Kidney capillary endothelial cell (primary cell): ENCODE results near the gene MPP4.

Experiments used
- DNase-seq: peaks from one replicate; pipeline ENCODE4 v3.0.0-alpha.2; 2018; ENCODE audit warnings: low spot score

MPP4 gene, protein sequence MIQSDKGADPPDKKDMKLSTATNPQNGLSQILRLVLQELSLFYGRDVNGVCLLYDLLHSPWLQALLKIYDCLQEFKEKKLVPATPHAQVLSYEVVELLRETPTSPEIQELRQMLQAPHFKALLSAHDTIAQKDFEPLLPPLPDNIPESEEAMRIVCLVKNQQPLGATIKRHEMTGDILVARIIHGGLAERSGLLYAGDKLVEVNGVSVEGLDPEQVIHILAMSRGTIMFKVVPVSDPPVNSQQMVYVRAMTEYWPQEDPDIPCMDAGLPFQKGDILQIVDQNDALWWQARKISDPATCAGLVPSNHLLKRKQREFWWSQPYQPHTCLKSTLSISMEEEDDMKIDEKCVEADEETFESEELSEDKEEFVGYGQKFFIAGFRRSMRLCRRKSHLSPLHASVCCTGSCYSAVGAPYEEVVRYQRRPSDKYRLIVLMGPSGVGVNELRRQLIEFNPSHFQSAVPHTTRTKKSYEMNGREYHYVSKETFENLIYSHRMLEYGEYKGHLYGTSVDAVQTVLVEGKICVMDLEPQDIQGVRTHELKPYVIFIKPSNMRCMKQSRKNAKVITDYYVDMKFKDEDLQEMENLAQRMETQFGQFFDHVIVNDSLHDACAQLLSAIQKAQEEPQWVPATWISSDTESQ

DNA sequence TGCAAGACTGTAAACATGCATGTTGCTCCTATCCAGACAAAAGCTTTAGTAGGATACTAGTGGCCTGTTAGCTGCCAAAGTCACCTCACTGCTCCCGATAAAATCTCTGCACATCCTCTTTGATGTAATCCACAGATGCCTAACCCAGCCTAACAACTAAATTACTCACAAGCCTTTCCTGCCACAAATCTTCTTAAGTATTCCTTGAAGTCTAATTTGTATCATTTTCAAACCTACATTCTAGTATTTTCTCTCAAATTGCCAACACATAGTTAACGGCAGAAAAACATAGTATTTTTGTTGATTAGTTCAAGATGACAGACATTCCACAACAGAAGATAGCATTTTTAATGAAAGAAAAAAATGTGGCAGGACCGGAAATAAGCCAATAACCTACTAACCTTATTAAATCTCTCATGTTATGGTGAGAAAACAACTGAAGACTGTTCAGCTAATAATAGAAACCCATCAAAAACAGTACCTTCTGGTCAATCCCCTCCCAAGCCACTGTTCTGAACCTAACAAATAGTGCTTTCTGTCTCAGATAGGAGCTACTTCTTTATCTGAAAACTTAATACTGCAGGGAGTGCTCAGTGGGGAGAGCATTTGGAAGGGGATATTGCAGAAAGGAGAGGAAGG, at the start of gene MPP4:
TSS of gene MPP4 (minus strand) at position 57 of the 639 bp plus-strand sequence. CDS start 4,690 bp downstream, outside the sequence.
- DNase-seq: peak; percentile 79

DNA sequence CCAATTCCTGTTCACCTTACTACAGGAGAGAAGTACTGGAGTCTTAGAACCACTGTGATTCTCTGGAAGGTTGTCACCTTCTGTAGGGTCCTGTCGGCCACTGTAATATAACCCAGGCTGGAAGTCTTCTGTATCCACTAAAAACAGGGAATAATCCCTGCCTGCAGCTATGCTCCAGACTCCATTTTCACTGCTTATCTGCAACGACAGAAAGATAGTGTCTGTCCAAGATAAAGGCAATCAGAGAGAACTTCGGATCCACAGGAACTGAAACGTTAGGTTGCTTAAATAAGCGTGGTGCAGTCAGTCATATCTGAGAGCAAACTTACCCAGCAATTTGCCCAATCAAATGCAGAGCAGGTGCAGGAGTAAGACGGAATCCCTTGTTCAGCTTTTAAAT, 48.1 kb upstream of the MPP4 start:
- DNase-seq: no peak

DNA sequence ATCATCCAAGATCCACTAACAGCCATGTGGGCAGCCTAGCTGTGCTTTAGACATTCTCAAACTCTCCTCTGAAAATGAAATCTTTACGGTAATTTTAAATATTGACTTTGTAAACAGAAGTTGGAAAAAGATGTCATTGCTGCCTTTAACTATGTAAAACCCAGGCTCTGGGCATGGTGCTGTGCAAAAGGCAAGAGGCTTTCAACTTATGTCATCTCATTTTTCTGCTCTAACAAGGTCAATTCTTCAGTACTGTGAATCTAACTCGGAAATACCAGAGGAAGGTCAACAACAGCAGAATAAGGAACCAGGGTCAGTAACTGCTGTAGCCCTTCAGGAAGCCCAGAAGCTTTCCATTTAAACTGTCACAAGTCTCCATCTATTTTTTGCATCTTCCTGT, 37.0 kb upstream of the MPP4 start:
- peak; percentile 4 for DNase-seq

DNA sequence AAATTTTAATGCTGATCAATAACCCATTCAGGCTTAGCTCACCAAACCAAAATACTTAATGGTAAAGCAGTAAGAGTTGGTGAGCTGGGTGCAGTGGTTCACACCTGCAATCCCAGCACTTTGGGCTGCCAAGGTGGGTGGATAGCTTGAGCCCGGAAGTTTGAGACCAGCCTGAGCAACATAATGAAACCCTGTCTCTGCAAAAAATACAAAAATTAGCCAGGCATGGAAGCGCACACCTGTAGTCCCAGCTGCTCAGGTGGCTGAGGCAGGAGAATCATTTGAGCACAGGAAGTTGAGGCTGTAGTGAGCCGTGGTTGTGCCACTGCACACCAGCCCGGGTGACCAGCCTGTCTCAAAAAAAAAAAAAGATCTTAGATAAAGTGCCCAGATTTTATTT, 35.7 kb upstream of the MPP4 start:
- DNase-seq: no peak

DNA sequence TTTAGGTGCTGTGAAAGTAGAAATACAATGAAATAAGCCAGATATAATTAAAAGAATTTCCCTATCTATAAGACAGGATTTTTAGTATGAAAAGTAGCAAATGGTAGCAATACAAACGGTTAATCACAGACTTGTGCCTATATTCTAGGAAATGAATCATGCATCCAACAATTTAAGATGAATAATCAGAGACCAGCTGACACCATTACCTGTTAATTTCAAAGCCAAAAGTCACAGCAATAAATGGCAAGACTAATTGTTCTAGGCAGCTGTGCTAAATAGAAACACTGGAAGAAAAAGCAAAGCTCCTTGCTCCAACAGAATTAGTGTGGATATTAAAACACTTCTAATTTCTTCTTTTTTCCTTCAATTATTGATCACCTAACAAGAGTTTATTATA, 35.1 kb upstream of the MPP4 start:
- peak; percentile 58 for DNase-seq

DNA sequence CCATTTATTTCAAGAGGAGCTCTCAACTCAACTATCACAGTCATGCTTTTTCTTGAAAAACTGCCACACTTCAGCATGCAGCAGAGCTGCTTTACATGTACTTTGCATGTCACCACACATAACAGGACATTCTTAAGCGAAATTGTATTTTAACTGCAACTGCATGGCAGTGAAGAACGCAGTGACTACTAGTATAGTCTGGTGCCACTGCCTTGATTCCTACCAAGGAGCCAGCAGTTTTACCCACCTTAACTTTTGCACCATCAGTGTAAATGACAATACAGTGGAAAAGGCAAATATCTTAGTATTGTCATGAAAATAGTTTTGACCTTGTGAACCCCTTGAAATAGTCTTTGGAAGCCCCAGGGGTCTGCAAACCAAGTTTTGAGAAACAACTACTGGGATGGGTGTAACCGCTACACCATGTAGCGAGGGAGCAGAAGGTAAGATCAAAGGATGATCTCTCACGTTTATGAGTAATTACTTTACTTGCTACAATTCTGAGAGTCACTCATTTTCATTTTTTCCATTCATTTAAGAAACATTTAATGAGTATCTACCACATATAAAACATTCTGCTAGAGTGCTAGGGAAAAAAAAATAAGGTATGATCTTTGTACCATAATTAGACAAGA, 32.3 kb upstream of the MPP4 start:
- no peak for DNase-seq

DNA sequence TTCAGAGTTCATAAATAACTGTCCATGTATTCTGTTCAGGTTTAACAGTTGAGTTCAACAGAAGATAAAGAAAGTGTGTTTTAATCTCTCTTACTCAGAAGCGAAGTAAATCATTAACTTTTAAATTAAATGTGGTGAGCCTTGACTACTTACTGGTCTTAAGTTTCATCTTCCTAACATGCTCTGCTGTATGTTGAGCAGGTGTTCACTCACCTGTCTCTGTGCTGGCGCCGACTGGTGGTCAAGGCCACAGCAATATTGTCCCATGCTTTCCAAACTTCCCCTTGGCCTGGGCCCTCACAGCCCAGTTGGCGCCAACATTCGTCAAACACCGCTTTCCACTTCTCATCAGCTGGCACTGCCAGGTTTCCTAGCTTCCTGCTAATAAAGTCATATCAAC, 17.0 kb upstream of the MPP4 start:
- no peak for DNase-seq

DNA sequence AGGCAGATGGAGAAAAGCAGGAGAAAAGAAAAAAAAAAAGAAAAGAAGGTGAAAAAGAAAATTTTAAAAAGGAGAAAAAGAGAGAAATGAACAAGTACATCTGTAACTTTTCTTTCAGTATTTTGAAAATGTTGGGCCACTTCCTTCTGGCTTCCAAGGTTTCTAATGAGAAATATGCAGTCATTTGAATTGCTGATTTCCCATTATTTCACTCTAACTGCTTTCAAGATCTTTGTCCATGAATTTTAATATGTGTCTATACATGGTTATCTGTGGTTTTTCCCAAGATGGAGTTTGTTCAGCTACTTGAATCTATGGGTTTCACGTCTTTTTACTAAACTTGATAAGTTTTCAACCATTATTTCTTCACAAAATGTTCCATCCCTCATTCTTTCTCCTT, 14.3 kb upstream of the MPP4 start:
- DNase-seq: no peak

DNA sequence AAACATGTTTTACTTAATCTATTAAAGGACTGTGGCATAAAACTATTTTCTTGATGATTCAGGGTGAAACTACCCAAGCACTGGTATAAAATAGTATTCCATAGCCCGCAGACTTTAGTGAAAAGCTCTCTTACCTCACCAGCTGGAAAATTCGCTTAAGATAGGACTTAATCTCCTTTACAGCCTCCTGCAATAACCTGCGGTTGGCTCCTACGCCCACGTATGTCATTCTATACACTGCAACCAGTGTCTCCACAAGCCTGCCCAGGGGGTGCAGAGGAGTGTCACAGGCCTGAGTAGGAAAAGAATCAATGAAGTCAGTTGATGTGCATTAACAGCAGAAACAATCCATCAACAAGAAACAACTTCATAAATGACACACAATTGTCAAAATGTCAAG, 11.3 kb upstream of the MPP4 start:
- no peak for DNase-seq

DNA sequence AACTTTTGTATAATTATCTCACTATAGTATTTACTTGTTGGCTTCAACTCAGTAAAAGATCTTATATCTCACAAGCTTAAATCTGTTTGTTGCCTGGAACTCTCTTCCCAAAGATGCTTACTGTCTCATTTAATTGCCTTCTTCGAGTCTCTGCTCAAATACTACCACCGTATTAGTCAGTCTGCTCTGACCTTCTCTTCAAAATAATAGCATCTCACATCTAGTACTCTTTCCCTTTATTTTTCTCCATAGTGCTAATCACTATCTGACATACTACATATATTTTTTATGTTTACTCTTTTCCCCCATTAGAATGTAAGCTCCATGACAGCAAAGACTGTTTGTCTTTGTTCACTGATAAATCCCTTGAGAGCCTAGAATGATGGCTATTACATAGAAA, 10.6 kb upstream of the MPP4 start:
- no peak for DNase-seq

DNA sequence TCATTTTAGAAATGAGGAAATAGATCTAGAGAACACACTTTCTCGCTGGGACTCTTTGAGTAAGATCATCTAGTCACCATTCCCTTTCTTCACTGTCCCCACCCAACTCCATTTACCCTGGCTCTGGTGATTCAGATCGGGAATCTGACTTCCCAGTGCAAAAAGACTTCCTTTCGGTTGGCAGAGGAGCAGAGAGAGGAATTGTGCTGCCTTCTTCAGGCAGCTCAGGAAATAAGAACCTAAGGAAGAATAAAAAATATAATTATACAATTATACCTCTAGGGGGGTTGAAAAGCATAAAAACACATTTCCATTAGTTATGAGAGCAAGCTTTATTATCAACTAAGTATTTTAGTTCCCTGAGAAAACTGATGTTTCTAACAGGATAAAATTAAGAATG, 9.3 kb upstream of the MPP4 start:
- DNase-seq: peak; percentile 63

DNA sequence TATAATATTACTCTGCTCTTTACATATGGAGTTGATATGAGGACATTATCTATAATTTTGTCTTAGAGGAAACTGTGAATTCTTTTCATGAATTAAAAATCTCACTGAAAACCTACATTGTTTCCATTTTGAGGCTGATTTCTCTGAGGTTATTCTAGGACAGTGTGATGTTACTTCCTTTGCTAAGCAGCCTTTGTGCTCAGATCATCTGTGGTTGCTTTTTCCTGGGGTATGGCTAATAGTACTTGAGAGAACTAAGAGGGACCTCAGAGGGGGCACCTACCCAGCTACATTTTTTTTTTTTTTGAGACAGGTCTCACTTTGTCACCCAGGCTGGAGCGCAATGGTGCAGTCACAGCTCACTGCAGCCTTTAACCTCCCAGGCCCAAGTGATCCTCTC, 8.7 kb upstream of the MPP4 start:
- DNase-seq: no peak

DNA sequence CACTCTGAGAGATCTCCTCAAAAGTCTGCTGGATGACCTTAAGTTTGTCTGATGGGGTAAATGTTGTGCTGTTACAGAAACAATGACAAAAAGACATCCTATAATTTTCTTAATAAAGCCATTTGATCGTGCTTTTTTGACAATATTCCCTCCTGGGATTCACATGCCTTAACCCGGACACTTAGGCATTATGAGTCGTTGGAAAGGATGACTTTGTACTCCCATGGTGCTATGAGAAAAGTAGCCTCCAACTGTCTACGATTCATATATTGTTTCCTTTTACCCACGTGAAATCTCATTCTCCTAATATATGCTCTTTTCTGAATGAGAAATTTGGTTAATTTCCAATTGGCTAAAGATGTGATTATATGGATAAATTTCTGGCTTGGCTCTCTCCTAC, 6.1 kb upstream of the MPP4 start:
- DNase-seq: peak; percentile 48

DNA sequence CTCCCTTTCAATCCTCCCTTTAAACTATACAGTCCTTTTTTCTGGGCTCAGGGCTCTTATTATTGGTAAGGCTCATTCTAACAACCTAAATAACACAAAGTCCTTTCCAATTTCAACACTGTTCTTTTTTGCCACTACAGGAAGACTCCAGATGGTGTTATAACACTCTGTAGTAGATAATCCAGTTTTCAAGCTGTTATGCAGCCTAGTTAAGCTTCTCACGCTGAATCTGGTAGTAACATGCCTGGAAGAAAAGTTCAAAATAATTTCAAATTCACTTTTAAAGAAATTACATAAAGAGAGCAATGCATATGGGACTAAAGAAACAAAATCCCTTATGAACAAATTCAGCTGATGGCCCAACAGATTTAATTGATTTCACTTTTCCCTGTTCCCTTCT, 3.2 kb upstream of the MPP4 start:
- no peak for DNase-seq

DNA sequence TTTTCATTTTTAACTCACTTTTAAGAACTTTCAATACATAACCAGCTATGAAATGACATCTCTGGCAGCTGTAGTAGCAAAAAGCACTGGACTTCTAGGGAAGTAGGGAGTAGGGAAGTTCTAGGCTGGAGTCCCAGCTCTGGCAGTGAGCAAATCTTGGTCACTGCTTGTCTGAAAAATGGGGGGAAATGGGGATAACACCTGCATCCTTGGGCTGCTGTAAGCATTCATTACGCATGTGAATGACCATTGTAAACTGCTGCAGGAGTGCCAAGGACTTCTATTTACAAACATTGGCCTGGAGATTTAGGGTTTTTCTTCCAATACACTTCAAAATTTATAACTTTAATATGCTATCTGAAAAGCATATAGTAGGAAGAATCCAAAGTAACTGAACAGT, 972 bp upstream of the MPP4 start:
- no peak for DNase-seq

DNA sequence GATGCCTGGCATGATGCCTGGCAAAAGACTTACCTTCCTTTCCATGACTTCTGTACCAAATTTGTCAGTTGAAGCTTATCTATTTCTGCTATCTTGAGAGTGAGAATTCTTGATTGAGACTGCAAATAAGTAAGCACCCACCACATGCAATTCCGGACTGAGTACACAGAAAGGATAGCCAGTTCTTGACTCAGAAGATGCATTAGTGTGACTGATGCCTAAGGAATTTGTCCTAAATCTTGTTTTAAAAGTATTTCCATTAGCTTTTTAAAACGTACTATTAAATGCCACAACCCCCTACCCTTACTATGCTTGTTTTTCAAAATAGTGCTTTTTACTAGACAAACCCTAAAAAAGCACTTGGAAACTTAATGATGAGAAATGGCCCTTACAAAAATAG, 545 bp downstream of the MPP4 start:
- peak; percentile 88 for DNase-seq

DNA sequence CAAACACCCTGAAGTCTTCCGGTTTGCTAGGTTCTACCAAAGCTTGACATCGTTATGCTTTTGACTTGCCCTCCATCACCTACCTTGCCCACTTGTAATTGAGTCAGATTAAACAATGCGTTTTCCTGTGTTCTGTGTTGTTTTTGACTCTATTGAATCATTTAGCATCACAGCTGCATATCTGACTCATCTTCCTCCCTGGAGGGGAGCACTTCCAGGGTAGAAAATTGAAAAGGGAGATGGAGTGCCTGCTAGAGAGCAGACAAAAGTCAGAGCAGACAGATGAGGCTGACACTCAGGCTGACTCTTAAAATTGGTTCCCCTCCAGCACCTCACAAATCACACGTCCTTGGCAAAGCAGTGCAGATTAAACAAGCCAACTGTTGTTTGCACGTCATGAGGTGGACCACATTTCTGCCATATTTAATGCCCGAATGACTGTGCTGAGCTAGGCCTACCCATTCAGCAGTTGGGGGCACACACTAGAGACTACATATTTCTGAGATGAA, 2.2 kb downstream of the MPP4 start:
- peak; percentile 97 for DNase-seq

DNA sequence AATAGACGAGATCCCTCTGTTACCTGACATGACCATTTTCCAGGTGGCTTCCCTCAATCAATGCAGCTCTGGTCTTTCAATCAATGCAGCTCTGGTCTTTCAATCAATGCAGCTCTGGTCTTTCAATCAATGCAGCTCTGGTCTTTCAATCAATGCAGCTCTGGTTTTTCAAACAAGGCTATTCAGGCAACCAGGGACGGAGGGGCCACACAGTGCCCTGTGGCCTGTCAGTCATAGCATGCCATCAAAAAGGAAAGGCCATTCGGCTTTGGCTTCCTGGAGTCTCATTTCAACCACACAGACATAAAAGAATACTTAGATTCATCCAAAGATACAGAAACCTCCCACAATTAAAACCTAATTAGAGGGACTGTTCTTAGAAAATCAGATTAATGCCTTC, 13.3 kb downstream of the MPP4 start:
- DNase-seq: no peak

DNA sequence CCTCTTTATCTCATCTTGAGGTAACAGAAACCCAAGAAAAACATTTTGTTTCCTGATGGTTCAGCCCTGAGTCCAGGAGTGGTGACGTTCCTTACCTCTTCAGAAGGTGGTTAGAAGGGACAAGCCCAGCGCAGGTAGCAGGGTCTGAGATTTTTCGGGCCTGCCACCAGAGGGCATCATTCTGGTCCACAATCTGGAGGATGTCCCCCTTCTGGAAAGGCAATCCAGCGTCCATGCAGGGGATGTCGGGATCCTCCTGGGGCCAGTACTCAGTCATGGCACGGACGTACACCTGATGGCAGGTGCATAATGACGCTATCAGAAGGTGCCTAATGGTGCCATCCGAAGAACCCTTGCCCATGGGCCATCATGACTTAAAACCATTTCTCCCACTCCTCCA, 17.7 kb downstream of the MPP4 start:
- DNase-seq: peak; percentile 27

DNA sequence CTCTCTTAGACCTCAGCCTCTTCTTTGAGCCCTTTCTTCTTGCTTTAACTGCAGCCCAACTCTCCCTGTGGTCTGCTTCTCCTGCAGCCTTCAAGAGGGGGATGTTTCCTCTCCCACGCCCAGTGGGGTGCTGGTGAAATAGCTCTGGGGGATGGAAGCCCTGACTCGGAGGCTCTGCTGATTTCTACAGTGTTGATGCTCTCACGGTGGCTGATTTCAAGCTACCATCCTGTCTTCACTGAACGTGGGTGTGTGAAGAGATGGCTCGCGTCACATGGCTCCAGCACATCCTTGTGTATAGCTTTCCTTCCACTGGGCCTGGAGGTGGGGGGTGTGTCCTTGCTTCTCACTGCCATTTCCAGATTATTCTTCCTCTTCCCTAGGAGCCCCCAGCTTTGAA, 20.0 kb downstream of the MPP4 start:
- no peak for DNase-seq

DNA sequence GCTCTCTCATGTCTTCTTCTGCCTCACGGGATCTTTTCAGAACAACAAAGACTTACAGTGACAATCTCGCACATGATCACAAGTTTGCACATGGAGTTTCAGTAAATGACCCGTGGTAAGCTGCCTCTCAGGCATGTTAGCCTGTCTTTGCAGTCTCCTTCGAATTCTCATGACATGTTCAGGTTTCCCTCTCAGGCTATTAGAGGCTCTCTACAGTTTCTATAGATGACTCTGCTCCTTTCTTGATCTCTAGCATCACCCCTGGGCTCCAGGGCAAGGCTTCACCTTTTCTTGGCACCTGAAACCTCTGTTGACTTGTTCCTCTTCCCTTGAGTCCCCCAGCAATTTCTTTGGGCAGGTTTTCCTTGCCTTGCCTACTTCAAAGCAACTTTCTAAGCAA, 23.0 kb downstream of the MPP4 start:
- no peak for DNase-seq

DNA sequence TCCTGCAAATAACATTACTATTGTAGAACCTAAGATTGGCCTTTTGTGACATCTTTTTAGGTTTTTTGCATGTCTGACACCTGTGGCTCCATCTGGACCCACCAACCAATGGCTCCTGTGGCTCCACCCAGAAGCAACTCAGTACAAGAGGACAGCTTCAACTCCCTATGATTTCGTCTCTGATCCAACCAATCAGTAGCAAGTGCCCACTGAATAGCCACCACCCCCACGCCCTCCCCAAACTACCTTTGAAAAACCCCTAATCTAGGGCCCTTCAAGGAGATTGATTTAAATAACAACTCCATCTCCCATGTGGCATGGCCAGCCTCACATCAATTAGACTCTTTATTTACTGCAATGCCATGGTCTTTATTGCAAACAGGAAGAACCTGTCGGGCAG, 23.6 kb downstream of the MPP4 start:
- no peak for DNase-seq

DNA sequence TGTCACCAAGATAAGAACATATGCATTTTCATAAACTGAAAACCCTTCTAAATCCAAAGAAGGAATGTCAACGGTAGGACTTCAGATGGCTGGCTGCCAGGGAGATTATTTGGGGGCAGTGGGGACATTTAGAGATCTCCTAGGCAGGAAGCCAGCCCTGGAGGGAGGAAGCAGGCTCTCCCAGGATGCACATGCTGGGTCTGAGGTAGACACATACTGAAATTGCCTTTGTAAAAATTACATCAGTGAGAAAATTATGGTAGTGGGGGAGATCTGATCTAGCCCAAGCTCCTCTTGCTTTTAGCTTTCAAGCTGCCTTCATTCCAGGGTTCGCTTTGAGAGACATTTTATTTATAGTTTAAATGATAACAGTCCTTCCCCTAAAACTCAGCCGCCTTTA, 24.1 kb downstream of the MPP4 start:
- no peak for DNase-seq
